PC-3 (cell line): Measurements from ENCODE around the gene CCNG2.

Source experiments
- EZH2 ChIP-seq: fragments of 300-600 bp; sonication (generic); IDR thresholded peaks from one replicate; pipeline ENCODE4 v1.6.1; 2017; ENCODE audit warnings: antibody characterized with exemption, mild to moderate bottlenecking, low read length; ENCODE audit not compliant: unreplicated experiment
- EZH2phosphoT487 ChIP-seq: fragments of 300-600 bp; sonication (generic); IDR thresholded peaks from 2 replicates; pipeline ENCODE4 v1.6.1; 2018; ENCODE audit warnings: mild to moderate bottlenecking, antibody characterized with exemption, low read length, borderline replicate concordance
- TF ChIP-seq, protein P1 (sequence below): fragments of 300-600 bp; sonication (generic); conservative IDR thresholded peaks from 2 replicates; pipeline ENCODE4 v1.5.1; 2017; ENCODE audit warnings: antibody characterized with exemption, low read depth, mild to moderate bottlenecking, low read length

DNA sequence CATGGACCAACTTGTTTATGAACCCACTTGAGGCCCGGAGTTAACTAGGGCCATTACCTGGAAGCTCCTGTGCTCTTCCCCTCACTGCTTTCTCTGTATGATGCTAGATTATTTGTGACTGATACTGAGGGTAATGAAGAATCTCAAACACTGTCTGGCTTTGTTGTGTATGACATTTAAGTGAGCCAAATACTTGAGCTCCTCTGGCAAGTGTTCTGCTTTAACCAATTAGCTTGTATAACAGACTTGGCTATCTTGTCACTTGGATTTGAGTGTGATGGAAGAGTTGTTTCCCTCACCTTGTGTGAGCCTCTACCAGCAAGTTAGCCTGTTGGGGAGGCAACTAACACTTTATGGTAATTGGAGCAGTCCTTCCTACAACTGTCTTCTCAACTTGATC is 42.7 kb downstream of the CCNG2 start:
- TF ChIP-seq, protein P1, sequence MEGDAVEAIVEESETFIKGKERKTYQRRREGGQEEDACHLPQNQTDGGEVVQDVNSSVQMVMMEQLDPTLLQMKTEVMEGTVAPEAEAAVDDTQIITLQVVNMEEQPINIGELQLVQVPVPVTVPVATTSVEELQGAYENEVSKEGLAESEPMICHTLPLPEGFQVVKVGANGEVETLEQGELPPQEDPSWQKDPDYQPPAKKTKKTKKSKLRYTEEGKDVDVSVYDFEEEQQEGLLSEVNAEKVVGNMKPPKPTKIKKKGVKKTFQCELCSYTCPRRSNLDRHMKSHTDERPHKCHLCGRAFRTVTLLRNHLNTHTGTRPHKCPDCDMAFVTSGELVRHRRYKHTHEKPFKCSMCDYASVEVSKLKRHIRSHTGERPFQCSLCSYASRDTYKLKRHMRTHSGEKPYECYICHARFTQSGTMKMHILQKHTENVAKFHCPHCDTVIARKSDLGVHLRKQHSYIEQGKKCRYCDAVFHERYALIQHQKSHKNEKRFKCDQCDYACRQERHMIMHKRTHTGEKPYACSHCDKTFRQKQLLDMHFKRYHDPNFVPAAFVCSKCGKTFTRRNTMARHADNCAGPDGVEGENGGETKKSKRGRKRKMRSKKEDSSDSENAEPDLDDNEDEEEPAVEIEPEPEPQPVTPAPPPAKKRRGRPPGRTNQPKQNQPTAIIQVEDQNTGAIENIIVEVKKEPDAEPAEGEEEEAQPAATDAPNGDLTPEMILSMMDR = no peak
- TF ChIP-seq EZH2 = no peak
- TF ChIP-seq EZH2phosphoT487 = no peak
